Esophagus squamous epithelium (tissue), 5 donors: ENCODE data around the gene PGM2. TPM values are rescaled to one million over a fixed set of nuclear protein-coding genes. Genes with fewer than 3 reads are reported as not detected.

Source experiments
- DNase-seq: peaks from one replicate; lab custom pipeline; 2025; lab: John Stamatoyannopoulos, UW
- H3K27ac ChIP-seq, 4 donors: fragments of 200-600 bp; sonication (generic); one replicate each; pipeline ENCODE4 v1.5.1; 2016 to 2019; ENCODE audit warnings: mild to moderate bottlenecking in 1 of 4
- H3K27me3 ChIP-seq, 4 donors: fragments of 200-600 bp; sonication (generic); 1 replicate in 3 of 4; 2 replicates in 1 of 4; pipeline versions ENCODE4 v1.5.1 to v1.6.0; 2017 to 2021; ENCODE audit warnings: antibody characterized with exemption in 1 of 4
- H3K36me3 ChIP-seq, 3 donors: fragments of 200-600 bp; sonication (generic); one replicate each; pipeline ENCODE4 v1.5.1; 2016 to 2019
- H3K4me1 ChIP-seq, 3 donors: fragments of 200-600 bp; sonication (generic); one replicate each; pipeline ENCODE4 v1.5.1; 2017 to 2019
- H3K4me3 ChIP-seq, 4 donors: fragments of 200-600 bp; sonication (generic); 1 replicate in 3 of 4; 2 replicates in 1 of 4; pipeline ENCODE4 v1.5.1; 2016 to 2019; ENCODE audit warnings: mild to moderate bottlenecking in 2 of 4, moderate library complexity in 1 of 4
- H3K9me3 ChIP-seq, 3 donors: fragments of 200-600 bp; sonication (generic); one replicate each; pipeline ENCODE4 v1.5.1; 2016 to 2019
- POLR2A ChIP-seq, 4 donors: fragments of 450-650 bp; IDR thresholded peaks; one replicate each; pipeline ENCODE4 v1.6.1; 2017; ENCODE audit warnings: antibody characterized with exemption in 4 of 4, mild to moderate bottlenecking in 4 of 4, moderate library complexity in 3 of 4
- WGBS, 2 donors: methylation state at CpG; one replicate each; pipeline ENCODE4 v1.1.5; 2018; 5-methylcytosine and 5-hydroxymethylcytosine counted together
- intact Hi-C: fragments of 100-400 bp; cut with DNase I; formaldehyde crosslinking; loops from one replicate; pipeline ENCODE4 v1.15.0; 2022
- total RNA-seq, 4 donors: library from RNA; depleted of rRNA; stranded (reverse); fragments of >200 nt; gene quantifications; one replicate each; pipeline ENCODE4 v1.1.0, GENCODE V29; 2016
- TF ChIP-seq, protein P1 (sequence below), 6 experiments: fragments of 450-650 bp in 4 of 6; fragments of 200-600 bp in 2 of 6; sonication (generic) in 2 of 6; IDR thresholded peaks; one replicate each; pipeline ENCODE4 v1.5.1; 2016 to 2019; ENCODE audit warnings: antibody characterized with exemption in 6 of 6, mild to moderate bottlenecking in 4 of 6, moderate library complexity in 4 of 6
- donor health status: DM: yes; HTN: yes; CAD: no.

PGM2 gene
- total RNA-seq, 4 donors from 2014 or later: 65.6 to 127 (median 93.6) TPM

DNA sequence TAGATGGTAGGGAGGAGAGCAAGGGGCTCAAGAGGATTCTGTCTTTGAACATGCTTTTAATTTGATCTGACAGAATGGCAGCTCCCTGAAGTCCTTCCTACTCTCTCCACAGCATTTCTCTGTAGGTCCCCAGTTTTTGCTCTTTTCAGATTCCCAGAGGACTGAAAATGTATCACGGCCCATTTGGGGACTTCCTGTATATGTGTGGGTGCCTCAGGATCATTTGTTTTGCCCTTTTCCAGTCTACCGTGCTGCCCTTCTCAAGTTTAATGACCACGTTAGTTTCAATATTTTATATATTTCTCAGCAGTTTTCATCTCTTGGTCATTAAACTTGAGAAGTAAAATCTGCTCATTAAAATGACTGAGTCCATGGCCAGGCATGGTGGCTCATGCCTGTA lies 66.7 kb downstream of the PGM2 start:
- DNase-seq: no peak
- H3K36me3 ChIP-seq: no peaks in the 10 kb centered on the region
- no peak overlapping the region for H3K27ac ChIP-seq
- H3K4me3 ChIP-seq: peak overlapping the region in 1 of 4 donors; percentile 94
- H3K9me3 ChIP-seq: no peaks in the 10 kb centered on the region
- peaks cover 3 to 41% (median 5%) of the 10 kb centered on the region in 3 donors for H3K4me1 ChIP-seq
- intact Hi-C loops: no loop called here
- H3K27me3 ChIP-seq: peaks cover 0 to 7% (median 0%) of the 10 kb centered on the region in 4 donors
- WGBS, 2 donors: 71 to 89% methylated on average over 3 of the region's 3 CpGs
- no peak for TF ChIP-seq POLR2A (IDR thresholded peaks at IDR 0.05)
- TF ChIP-seq, protein P1, sequence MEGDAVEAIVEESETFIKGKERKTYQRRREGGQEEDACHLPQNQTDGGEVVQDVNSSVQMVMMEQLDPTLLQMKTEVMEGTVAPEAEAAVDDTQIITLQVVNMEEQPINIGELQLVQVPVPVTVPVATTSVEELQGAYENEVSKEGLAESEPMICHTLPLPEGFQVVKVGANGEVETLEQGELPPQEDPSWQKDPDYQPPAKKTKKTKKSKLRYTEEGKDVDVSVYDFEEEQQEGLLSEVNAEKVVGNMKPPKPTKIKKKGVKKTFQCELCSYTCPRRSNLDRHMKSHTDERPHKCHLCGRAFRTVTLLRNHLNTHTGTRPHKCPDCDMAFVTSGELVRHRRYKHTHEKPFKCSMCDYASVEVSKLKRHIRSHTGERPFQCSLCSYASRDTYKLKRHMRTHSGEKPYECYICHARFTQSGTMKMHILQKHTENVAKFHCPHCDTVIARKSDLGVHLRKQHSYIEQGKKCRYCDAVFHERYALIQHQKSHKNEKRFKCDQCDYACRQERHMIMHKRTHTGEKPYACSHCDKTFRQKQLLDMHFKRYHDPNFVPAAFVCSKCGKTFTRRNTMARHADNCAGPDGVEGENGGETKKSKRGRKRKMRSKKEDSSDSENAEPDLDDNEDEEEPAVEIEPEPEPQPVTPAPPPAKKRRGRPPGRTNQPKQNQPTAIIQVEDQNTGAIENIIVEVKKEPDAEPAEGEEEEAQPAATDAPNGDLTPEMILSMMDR (IDR thresholded peaks at IDR 0.05): no peak

DNA sequence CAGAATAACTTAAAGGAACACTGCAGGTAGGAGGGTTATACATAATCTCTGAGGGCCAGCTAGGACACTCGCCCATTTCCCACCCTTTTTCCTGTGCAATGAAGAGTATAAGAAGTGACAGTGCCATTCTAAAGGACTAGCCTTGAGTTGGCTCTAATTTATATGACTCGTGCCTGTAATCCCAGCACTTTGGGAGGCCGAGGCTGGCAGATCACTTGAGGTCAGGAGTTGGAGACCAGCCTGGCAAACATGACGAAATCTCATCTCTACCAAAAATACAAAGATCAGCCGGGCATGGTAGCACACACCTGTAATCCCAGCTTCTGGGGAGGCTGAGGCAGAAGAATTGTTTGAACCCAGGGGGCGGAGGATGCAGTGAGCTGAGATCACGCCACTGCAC lies 68.8 kb downstream of the PGM2 start:
- WGBS, 2 donors: 77 to 86% methylated on average over 4 to 7 of the region's 7 CpGs
- intact Hi-C loops: no loop called here
- DNase-seq: no peak
- no peak for TF ChIP-seq POLR2A (IDR thresholded peaks at IDR 0.05)
- TF ChIP-seq, protein P1 (IDR thresholded peaks at IDR 0.05): no peak
- Histone ChIP-seq H3K27me3 (peaks cover 0 to 5% (median 0%) of the 10 kb centered on the region in 4 donors), H3K27ac (no peak overlapping the region), H3K9me3 (no peaks in the 10 kb centered on the region), H3K4me1 (peaks cover 0 to 34% (median 3%) of the 10 kb centered on the region in 3 donors), H3K4me3 (no peak overlapping the region), H3K36me3 (no peaks in the 10 kb centered on the region)

DNA sequence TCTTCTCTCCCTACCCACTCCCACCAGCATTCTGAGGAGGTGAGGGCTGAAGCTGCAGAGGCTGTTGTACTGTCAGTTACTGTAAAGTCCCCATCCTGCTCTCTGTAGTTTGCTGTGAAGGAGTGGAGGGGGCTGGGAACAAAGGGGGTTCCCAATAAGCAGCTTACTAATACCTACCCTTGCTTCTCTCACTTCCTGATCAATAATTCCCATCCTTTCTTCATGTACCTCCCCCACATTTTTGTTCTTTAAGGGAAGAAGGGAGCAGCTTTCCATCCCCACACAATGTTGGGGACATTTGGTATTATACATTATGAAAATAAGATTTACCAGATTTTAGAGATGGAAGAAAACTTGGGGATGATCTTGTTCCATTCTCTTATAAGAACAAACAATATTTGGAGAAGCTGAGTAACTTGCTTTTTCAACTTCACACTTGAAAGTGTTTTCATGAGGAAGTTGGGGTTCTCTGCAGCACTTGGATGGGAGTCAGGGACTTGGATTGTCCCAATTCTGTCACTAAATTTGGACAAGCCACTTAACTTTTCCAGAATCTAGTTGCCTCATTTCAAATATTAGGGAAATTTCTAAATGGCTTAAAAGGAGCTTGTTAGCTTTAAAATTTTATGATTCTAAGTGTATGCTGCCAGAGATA lies 69.8 kb downstream of the PGM2 start:
- TF ChIP-seq, protein P1 (IDR thresholded peaks at IDR 0.05): no peak
- TF ChIP-seq POLR2A (IDR thresholded peaks at IDR 0.05): no peak
- intact Hi-C loops: no loop called here
- peaks cover 0 to 26% (median 0%) of the 10 kb centered on the region in 3 donors for H3K4me1 ChIP-seq
- no peaks in the 10 kb centered on the region for H3K36me3 ChIP-seq
- no peak for DNase-seq
- H3K27ac ChIP-seq: no peak overlapping the region
- H3K27me3 ChIP-seq: no peaks in the 10 kb centered on the region
- no peaks in the 10 kb centered on the region for H3K9me3 ChIP-seq
- no peak overlapping the region for H3K4me3 ChIP-seq

DNA sequence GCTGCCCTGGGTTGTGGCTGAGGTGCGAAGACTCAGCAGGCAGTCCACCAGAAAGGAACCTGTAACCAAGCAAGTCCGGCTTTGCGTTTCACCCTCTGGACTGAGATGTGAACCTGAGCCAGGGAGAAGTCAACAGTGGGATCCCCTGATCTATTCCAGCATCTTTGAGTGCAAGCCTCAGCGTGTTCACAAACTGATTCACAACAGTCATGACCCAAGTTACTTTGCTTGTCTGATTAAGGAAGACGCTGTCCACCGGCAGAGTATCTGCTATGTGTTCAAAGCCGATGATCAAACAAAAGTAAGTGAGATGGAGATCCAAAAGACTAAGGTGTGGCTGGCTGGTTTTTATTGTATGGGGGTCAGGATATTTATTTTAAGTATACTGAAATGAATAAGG lies 75.7 kb downstream of the PGM2 start:
- H3K36me3 ChIP-seq: peaks cover 0 to 3% (median 0%) of the 10 kb centered on the region in 3 donors
- no peak for DNase-seq
- no peak for TF ChIP-seq POLR2A (IDR thresholded peaks at IDR 0.05)
- TF ChIP-seq, protein P1 (IDR thresholded peaks at IDR 0.05): no peak
- H3K27ac ChIP-seq: no peak overlapping the region
- peaks cover 0 to 7% (median 0%) of the 10 kb centered on the region in 3 donors for H3K4me1 ChIP-seq
- H3K4me3 ChIP-seq: no peak overlapping the region
- intact Hi-C loops: loop anchor here (10.0 kb wide), 1 partner anchor 123 kb away; no protein-coding TSS in a partner anchor
- WGBS, 2 donors: 43 to 57% methylated on average over 5 of the region's 7 CpGs
- H3K27me3 ChIP-seq: no peaks in the 10 kb centered on the region
- no peaks in the 10 kb centered on the region for H3K9me3 ChIP-seq
